Naive thymus-derived CD4-positive, alpha-beta T cell (primary cell): Measurements from ENCODE around the gene QSOX2. TPM values are rescaled to one million over a fixed set of nuclear protein-coding genes. Genes with fewer than 3 reads are reported as not detected.

Experiments
- ATAC-seq: fragments of 150-1000 bp; cut with Tn5 transposase; 2 replicates; pipeline ENCODE4 v1.10.0; 2021; ENCODE audit warnings: mild to moderate bottlenecking, moderate library complexity
- CTCF ChIA-PET: fragments of 350-600 bp; sonication (Branson Sonifier 250); formaldehyde crosslinking; loops from one replicate; lab custom pipeline; 2021; ENCODE audit warnings: antibody characterized with exemption; lab: Charles Lee
- POLR2A ChIA-PET: fragments of 350-600 bp; sonication (Branson Sonifier 250); formaldehyde crosslinking; loops from one replicate; lab custom pipeline; 2021; ENCODE audit warnings: antibody characterized with exemption, inconsistent platforms; lab: Charles Lee
- DNase-seq, 9 donors: peaks; one replicate each; pipeline versions ENCODE4 v3.0.0 to v3.0.0-alpha.2; 2020 to 2022; ENCODE audit warnings: mixed read lengths in 1 of 9
- H3K27ac ChIP-seq: one replicate; pipeline ENCODE4 v1.7.0; 2013; ENCODE audit warnings: mild to moderate bottlenecking, low read depth, low read length, moderate library complexity
- H3K27me3 ChIP-seq, 2 donors: one replicate each; pipeline ENCODE4 v1.7.0; 2013; ENCODE audit warnings: low read length in 2 of 2, mild to moderate bottlenecking in 2 of 2, moderate library complexity in 2 of 2; ENCODE audit not compliant: control insufficient read depth in 2 of 2, insufficient read depth in 2 of 2
- H3K36me3 ChIP-seq, 3 experiments: 1 replicate in 2 of 3; 2 replicates in 1 of 3; pipeline ENCODE4 v1.7.0; 2013; ENCODE audit warnings: low read length in 3 of 3, mild to moderate bottlenecking in 3 of 3, moderate library complexity in 1 of 3; ENCODE audit not compliant: insufficient read depth in 3 of 3, control insufficient read depth in 2 of 3
- H3K4me1 ChIP-seq, 2 donors: one replicate each; pipeline ENCODE4 v1.7.0; 2013; ENCODE audit warnings: low read length in 2 of 2, mild to moderate bottlenecking in 2 of 2, moderate library complexity in 1 of 2; ENCODE audit not compliant: control insufficient read depth in 2 of 2, insufficient read depth in 2 of 2
- H3K4me3 ChIP-seq: 2 replicates; pipeline ENCODE4 v1.7.0; 2013; ENCODE audit warnings: mild to moderate bottlenecking, low read length
- H3K9me3 ChIP-seq, 3 experiments: 1 replicate in 2 of 3; 2 replicates in 1 of 3; pipeline ENCODE4 v1.7.0; 2013; ENCODE audit warnings: low read length in 3 of 3; ENCODE audit not compliant: control insufficient read depth in 2 of 3
- H3K27ac Mint-ChIP-seq, 9 donors: one replicate each; pipeline ENCODE4 v1.8.0; 2020 to 2022; ENCODE audit warnings: mixed read lengths in 9 of 9, mild to moderate bottlenecking in 8 of 9, moderate library complexity in 5 of 9, inconsistent platforms in 2 of 9
- H3K27me3 Mint-ChIP-seq, 5 donors: one replicate each; pipeline ENCODE4 v1.8.0; 2021 to 2022; ENCODE audit warnings: mixed read lengths in 5 of 5, mild to moderate bottlenecking in 1 of 5
- H3K36me3 Mint-ChIP-seq, 5 donors: one replicate each; pipeline ENCODE4 v1.8.0; 2020 to 2022; ENCODE audit warnings: mixed read lengths in 5 of 5, mild to moderate bottlenecking in 3 of 5, inconsistent platforms in 1 of 5
- H3K4me1 Mint-ChIP-seq, 7 donors: one replicate each; pipeline ENCODE4 v1.8.0; 2020 to 2022; ENCODE audit warnings: mixed read lengths in 7 of 7, mild to moderate bottlenecking in 3 of 7, inconsistent platforms in 1 of 7
- H3K4me3 Mint-ChIP-seq, 10 donors: one replicate each; pipeline ENCODE4 v1.8.0; 2020 to 2022; ENCODE audit warnings: mild to moderate bottlenecking in 10 of 10, mixed read lengths in 10 of 10, moderate library complexity in 6 of 10, inconsistent platforms in 2 of 10
- H3K9me3 Mint-ChIP-seq, 11 donors: one replicate each; pipeline ENCODE4 v1.8.0; 2020 to 2022; ENCODE audit warnings: mixed read lengths in 11 of 11, mild to moderate bottlenecking in 4 of 11, inconsistent platforms in 1 of 11, moderate library complexity in 1 of 11
- intact Hi-C, 2 donors: fragments of 100-400 bp; cut with micrococcal nuclease; formaldehyde crosslinking; loops; one replicate each; pipeline ENCODE4 v1.15.1; 2023
- polyA plus RNA-seq, 2 donors: library from polyadenylated mRNA; unstranded; fragments of 300-500 nt; fragmentation: Illumina TruSeq; gene quantifications; one replicate each; pipeline ENCODE4 v1.2.3, GENCODE V29; 2021
- total RNA-seq, 6 experiments: library from RNA in 5 of 6; stranded (reverse) in 5 of 6; gene quantifications; 1 replicate in 5 of 6; 2 replicates in 1 of 6; pipeline ENCODE4 v1.2.3 and lab custom pipeline; 2021 to 2026

The QSOX2 gene
- total and polyA plus RNA-seq, 7 experiments from 2014 or later, result 0.26 to 15.9 (median 11.9) TPM

DNA sequence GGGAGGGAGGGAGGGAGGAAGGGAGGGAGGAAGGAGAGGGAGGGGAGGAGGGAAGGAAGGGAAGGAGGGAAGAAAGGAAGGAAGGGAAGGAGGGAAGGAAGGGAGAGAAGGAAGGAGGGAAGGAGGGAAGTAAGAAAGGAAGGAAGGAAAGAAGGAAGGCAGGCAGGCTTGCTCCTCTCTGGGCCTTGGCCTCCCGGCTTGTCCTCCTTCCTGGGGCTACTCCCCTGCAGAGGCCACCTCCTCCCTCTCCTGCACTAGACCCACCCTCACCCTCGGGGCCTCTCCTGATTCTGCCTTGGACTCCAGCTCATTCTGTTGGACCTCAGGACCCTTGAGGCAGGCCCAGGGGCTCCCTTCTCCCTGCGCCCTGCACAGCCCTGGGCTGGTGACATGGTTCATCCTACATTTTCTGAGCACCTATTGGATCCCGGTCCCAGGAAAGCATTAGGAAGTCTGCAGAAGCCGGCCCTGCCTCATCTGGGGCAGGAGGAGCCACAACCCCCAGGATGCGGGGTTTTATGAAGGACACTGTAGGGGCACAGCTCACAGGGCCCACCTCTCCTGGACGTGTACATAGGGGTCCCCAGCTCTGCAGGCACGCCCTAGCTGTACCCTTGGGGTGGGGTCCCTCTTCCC is 63.7 kb downstream of the QSOX2 start:
- Mint-ChIP-seq H3K4me1 (no peaks in the 10 kb centered on the region), H3K9me3 (peaks cover 0 to 1% (median 0%) of the 10 kb centered on the region in 11 donors), H3K27ac (no peak overlapping the region), H3K36me3 (no peaks in the 10 kb centered on the region), H3K4me3 (no peak overlapping the region), H3K27me3 (peaks cover 0 to 27% (median 4%) of the 10 kb centered on the region in 5 donors)
- Histone ChIP-seq H3K9me3 (no peaks in the 10 kb centered on the region), H3K4me1 (no peaks in the 10 kb centered on the region), H3K36me3 (no peaks in the 10 kb centered on the region), H3K27ac (no peak overlapping the region), H3K27me3 (no peaks in the 10 kb centered on the region), H3K4me3 (no peak overlapping the region)
- intact Hi-C loops, result no loop called here
- DNase-seq (no peak), ATAC-seq (no peak)
- CTCF ChIA-PET, result interaction anchor here (0.6 kb wide), 1 partner anchor 101 kb away, joined by 3 read pairs; no protein-coding TSS in a partner anchor
- POLR2A ChIA-PET, result no interaction called here

GRCh38 chr9:136180586-136180985 is 65.0 kb downstream of the QSOX2 start:
- CTCF ChIA-PET, result no interaction called here
- Histone ChIP-seq H3K4me3 (no peak overlapping the region), H3K27ac (no peak overlapping the region), H3K36me3 (no peaks in the 10 kb centered on the region), H3K9me3 (no peaks in the 10 kb centered on the region), H3K4me1 (no peaks in the 10 kb centered on the region), H3K27me3 (no peaks in the 10 kb centered on the region)
- H3K4me3 Mint-ChIP-seq, result no peak overlapping the region
- peaks cover 0 to 21% (median 4%) of the 10 kb centered on the region in 5 donors for H3K27me3 Mint-ChIP-seq
- H3K27ac Mint-ChIP-seq, result no peak overlapping the region
- POLR2A ChIA-PET, result no interaction called here
- no peaks in the 10 kb centered on the region for H3K4me1 Mint-ChIP-seq
- DNase-seq (no peak), ATAC-seq (no peak)
- H3K9me3 Mint-ChIP-seq, result peaks cover 0 to 1% (median 0%) of the 10 kb centered on the region in 11 donors
- no peaks in the 10 kb centered on the region for H3K36me3 Mint-ChIP-seq
- intact Hi-C loops, result no loop called here

- ATAC-seq (no peak), DNase-seq (no peak)
- CTCF ChIA-PET, result no interaction called here
- Mint-ChIP-seq H3K4me1 (no peaks in the 10 kb centered on the region), H3K4me3 (peak overlapping the region in 1 of 10 donors; percentile 5), H3K27ac (no peak overlapping the region), H3K36me3 (no peaks in the 10 kb centered on the region), H3K27me3 (peaks cover 0 to 13% (median 3%) of the 10 kb centered on the region in 5 donors), H3K9me3 (no peaks in the 10 kb centered on the region)
- Histone ChIP-seq H3K4me1 (no peaks in the 10 kb centered on the region), H3K27me3 (no peaks in the 10 kb centered on the region), H3K36me3 (no peaks in the 10 kb centered on the region), H3K9me3 (no peaks in the 10 kb centered on the region), H3K4me3 (no peak overlapping the region), H3K27ac (no peak overlapping the region)
- intact Hi-C loops, result no loop called here
- POLR2A ChIA-PET, result no interaction called here
These were observed 65.9 kb downstream of the QSOX2 start for GRCh38 chr9:136179761-136180160.

GRCh38 chr9:136179101-136179616 is 66.5 kb downstream of the QSOX2 start:
- Histone ChIP-seq H3K4me1 (no peaks in the 10 kb centered on the region), H3K9me3 (no peaks in the 10 kb centered on the region), H3K27me3 (no peaks in the 10 kb centered on the region), H3K27ac (no peak overlapping the region), H3K4me3 (no peak overlapping the region), H3K36me3 (no peaks in the 10 kb centered on the region)
- Mint-ChIP-seq H3K27ac (no peak overlapping the region), H3K4me1 (no peaks in the 10 kb centered on the region), H3K27me3 (peaks cover 0 to 10% (median 0%) of the 10 kb centered on the region in 5 donors), H3K36me3 (no peaks in the 10 kb centered on the region), H3K4me3 (no peak overlapping the region), H3K9me3 (no peaks in the 10 kb centered on the region)
- DNase-seq (no peak), ATAC-seq (no peak)
- intact Hi-C loops, result no loop called here
- CTCF ChIA-PET, result no interaction called here
- POLR2A ChIA-PET, result no interaction called here

GRCh38 chr9:136178773-136179075 is 66.9 kb downstream of the QSOX2 start:
- intact Hi-C loops, result no loop called here
- Mint-ChIP-seq H3K27ac (no peak overlapping the region), H3K4me3 (no peak overlapping the region), H3K4me1 (no peaks in the 10 kb centered on the region), H3K36me3 (no peaks in the 10 kb centered on the region), H3K27me3 (peaks cover 0 to 10% (median 0%) of the 10 kb centered on the region in 5 donors), H3K9me3 (no peaks in the 10 kb centered on the region)
- H3K36me3 ChIP-seq, result no peaks in the 10 kb centered on the region
- no peak overlapping the region for H3K27ac ChIP-seq
- no peaks in the 10 kb centered on the region for H3K9me3 ChIP-seq
- H3K4me1 ChIP-seq, result no peaks in the 10 kb centered on the region
- H3K27me3 ChIP-seq, result no peaks in the 10 kb centered on the region
- H3K4me3 ChIP-seq, result no peak overlapping the region
- ChIA-PET POLR2A (no interaction called here), CTCF (no interaction called here)
- ATAC-seq (no peak), DNase-seq (no peak)

DNA sequence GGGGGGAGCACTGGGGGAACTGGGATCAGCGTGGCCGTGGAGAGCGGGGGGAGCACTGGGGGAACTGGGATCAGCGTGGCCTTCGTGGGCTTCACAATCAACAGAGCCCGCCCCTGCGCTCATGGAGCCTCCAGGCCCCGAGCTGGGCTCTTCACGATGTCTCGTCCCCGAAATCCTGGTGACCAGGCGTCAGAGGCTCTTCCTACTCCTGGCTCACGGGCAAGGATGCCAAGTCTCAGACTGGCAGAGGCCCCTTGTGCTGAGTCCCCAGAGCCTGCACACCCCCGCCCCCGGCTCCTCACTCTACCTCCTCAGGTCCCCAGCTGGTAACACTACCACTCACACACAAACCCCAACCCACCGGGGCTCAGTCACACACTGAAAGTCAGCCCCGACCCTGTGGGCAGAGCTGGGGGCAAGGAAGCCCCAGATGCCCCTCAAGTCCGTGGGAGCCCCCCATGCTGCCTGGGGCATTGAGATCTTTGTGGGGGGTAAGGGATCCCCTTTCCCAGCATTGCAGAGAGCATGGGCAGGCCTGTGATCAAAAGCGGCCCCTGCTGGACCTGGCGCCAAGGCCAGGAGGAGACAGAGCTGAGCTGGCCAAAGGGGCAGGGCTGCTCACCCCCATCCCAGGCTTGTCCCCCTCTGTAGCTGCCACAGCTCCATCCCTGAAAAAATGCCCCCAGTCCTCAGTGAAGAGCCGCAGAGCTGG is 67.4 kb downstream of the QSOX2 start:
- CTCF ChIA-PET, result no interaction called here
- Mint-ChIP-seq H3K27me3 (peaks cover 0 to 10% (median 0%) of the 10 kb centered on the region in 5 donors), H3K4me1 (no peaks in the 10 kb centered on the region), H3K4me3 (no peak overlapping the region), H3K36me3 (no peaks in the 10 kb centered on the region), H3K27ac (no peak overlapping the region), H3K9me3 (no peaks in the 10 kb centered on the region)
- no peak overlapping the region for H3K27ac ChIP-seq
- H3K4me3 ChIP-seq, result no peak overlapping the region
- no peaks in the 10 kb centered on the region for H3K36me3 ChIP-seq
- DNase-seq (no peak), ATAC-seq (no peak)
- H3K27me3 ChIP-seq, result no peaks in the 10 kb centered on the region
- H3K9me3 ChIP-seq, result no peaks in the 10 kb centered on the region
- POLR2A ChIA-PET, result no interaction called here
- intact Hi-C loops, result no loop called here
- H3K4me1 ChIP-seq, result no peaks in the 10 kb centered on the region

- Mint-ChIP-seq H3K9me3 (no peaks in the 10 kb centered on the region), H3K27ac (no peak overlapping the region), H3K27me3 (peaks cover 0 to 10% (median 0%) of the 10 kb centered on the region in 5 donors), H3K36me3 (no peaks in the 10 kb centered on the region), H3K4me1 (no peaks in the 10 kb centered on the region), H3K4me3 (no peak overlapping the region)
- intact Hi-C loops, result no loop called here
- CTCF ChIA-PET, result no interaction called here
- Histone ChIP-seq H3K27ac (no peak overlapping the region), H3K4me1 (no peaks in the 10 kb centered on the region), H3K4me3 (no peak overlapping the region), H3K36me3 (no peaks in the 10 kb centered on the region), H3K27me3 (no peaks in the 10 kb centered on the region), H3K9me3 (no peaks in the 10 kb centered on the region)
- no peak for DNase-seq
- POLR2A ChIA-PET, result no interaction called here
- no peak for ATAC-seq
These were observed 68.4 kb downstream of the QSOX2 start for GRCh38 chr9:136177224-136177623.
